ENCODE results near the gene E4F1.

E4F1 gene

DNA sequence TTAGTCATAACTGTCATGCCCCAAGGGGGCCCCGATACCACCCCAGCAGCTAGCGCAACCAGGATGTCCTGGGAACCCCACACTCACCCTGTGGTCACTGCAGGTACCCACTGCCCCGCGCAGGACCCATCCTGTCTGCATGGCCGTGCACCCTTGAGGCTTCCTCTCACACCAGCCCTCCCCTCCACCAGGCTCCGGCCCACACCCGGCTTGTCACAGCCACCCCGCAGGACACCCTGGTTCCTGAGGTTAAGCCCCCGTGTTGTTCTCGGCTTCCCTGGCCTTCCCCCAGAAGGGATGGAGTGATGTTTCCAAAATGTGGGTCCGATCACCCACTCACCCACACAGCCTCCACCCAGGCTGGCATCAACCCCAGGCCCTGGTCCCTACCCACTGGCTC is 20.4 kb downstream of the E4F1 start:
- TF ChIP-seq, protein P1, sequence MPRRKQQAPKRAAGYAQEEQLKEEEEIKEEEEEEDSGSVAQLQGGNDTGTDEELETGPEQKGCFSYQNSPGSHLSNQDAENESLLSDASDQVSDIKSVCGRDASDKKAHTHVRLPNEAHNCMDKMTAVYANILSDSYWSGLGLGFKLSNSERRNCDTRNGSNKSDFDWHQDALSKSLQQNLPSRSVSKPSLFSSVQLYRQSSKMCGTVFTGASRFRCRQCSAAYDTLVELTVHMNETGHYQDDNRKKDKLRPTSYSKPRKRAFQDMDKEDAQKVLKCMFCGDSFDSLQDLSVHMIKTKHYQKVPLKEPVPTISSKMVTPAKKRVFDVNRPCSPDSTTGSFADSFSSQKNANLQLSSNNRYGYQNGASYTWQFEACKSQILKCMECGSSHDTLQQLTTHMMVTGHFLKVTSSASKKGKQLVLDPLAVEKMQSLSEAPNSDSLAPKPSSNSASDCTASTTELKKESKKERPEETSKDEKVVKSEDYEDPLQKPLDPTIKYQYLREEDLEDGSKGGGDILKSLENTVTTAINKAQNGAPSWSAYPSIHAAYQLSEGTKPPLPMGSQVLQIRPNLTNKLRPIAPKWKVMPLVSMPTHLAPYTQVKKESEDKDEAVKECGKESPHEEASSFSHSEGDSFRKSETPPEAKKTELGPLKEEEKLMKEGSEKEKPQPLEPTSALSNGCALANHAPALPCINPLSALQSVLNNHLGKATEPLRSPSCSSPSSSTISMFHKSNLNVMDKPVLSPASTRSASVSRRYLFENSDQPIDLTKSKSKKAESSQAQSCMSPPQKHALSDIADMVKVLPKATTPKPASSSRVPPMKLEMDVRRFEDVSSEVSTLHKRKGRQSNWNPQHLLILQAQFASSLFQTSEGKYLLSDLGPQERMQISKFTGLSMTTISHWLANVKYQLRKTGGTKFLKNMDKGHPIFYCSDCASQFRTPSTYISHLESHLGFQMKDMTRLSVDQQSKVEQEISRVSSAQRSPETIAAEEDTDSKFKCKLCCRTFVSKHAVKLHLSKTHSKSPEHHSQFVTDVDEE (CRISPR knock-in tag; IDR thresholded peaks at IDR 0.05), result no peak
- TF ChIP-seq ZNF565 (CRISPR knock-in tag; conservative IDR thresholded peaks at IDR 0.05; ENCODE audit: low read depth) (no peak), CSDC2 (CRISPR knock-in tag; IDR thresholded peaks at IDR 0.05) (no peak), BACH2 (CRISPR knock-in tag; IDR thresholded peaks at IDR 0.05; ENCODE audit: borderline replicate concordance) (no peak), ZFP30 (CRISPR knock-in tag; IDR thresholded peaks at IDR 0.05) (no peak), ZC3H10 (CRISPR knock-in tag; IDR thresholded peaks at IDR 0.05) (no peak), ZNF8 (CRISPR knock-in tag; IDR thresholded peaks at IDR 0.05) (no peak), TCF4 (CRISPR knock-in tag; IDR thresholded peaks at IDR 0.05; ENCODE audit: borderline replicate concordance) (no peak), ESRRG (CRISPR knock-in tag; IDR thresholded peaks at IDR 0.05) (no peak), OSR1 (CRISPR knock-in tag; IDR thresholded peaks at IDR 0.05) (no peak), RARB (CRISPR knock-in tag; IDR thresholded peaks at IDR 0.05) (no peak), ISL1 (CRISPR knock-in tag; IDR thresholded peaks at IDR 0.05) (no peak), PPARA (CRISPR knock-in tag; IDR thresholded peaks at IDR 0.05; ENCODE audit: borderline replicate concordance) (no peak), TOX (CRISPR knock-in tag; IDR thresholded peaks at IDR 0.05; ENCODE audit: borderline replicate concordance) (no peak), CSRNP3 (CRISPR knock-in tag; IDR thresholded peaks at IDR 0.05) (no peak), ARNTL (CRISPR knock-in tag; IDR thresholded peaks at IDR 0.05; ENCODE audit: borderline replicate concordance, low read depth) (no peak), GLIS3 (CRISPR knock-in tag; IDR thresholded peaks at IDR 0.05) (no peak), SNAI2 (CRISPR knock-in tag; IDR thresholded peaks at IDR 0.05) (no peak), ZNF70 (CRISPR knock-in tag; IDR thresholded peaks at IDR 0.05) (no peak)
- TF ChIP-seq, protein P2, sequence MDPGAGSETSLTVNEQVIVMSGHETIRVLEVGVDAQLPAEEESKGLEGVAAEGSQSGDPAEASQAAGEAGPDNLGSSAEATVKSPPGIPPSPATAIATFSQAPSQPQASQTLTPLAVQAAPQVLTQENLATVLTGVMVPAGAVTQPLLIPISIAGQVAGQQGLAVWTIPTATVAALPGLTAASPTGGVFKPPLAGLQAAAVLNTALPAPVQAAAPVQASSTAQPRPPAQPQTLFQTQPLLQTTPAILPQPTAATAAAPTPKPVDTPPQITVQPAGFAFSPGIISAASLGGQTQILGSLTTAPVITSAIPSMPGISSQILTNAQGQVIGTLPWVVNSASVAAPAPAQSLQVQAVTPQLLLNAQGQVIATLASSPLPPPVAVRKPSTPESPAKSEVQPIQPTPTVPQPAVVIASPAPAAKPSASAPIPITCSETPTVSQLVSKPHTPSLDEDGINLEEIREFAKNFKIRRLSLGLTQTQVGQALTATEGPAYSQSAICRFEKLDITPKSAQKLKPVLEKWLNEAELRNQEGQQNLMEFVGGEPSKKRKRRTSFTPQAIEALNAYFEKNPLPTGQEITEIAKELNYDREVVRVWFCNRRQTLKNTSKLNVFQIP (CRISPR knock-in tag; IDR thresholded peaks at IDR 0.05; ENCODE audit: borderline replicate concordance, low read depth), result no peak
- no peak for ATAC-seq

DNA sequence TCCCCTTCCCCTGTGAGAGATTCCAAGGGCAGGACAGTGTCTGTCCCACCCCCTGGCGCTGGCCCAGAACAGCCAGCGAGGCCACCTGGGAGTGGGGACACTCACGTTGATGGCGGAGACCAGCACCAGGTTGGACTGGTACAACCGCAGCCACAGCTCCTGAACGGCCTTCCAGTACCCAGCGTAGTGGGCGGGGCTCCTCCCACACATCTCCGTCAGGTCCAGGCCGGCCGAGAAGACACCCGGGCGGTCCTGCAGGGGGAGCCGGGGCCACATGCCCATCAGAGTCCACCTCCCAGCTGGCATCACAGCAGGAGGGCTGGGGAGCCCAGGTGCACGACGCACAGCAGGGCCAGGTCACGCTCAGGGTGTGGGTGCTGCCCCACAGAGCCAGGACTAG is 20.9 kb downstream of the E4F1 start:
- ATAC-seq, result peak; percentile 22
- TF ChIP-seq ZNF8 (CRISPR knock-in tag; IDR thresholded peaks at IDR 0.05) (no peak), ARNTL (CRISPR knock-in tag; IDR thresholded peaks at IDR 0.05; ENCODE audit: borderline replicate concordance, low read depth) (no peak), ZNF70 (CRISPR knock-in tag; IDR thresholded peaks at IDR 0.05) (no peak), RARB (CRISPR knock-in tag; IDR thresholded peaks at IDR 0.05) (no peak), ZC3H10 (CRISPR knock-in tag; IDR thresholded peaks at IDR 0.05) (no peak), ISL1 (CRISPR knock-in tag; IDR thresholded peaks at IDR 0.05) (no peak), ESRRG (CRISPR knock-in tag; IDR thresholded peaks at IDR 0.05) (no peak), SNAI2 (CRISPR knock-in tag; IDR thresholded peaks at IDR 0.05) (no peak)
- TF ChIP-seq, protein P2 (CRISPR knock-in tag; IDR thresholded peaks at IDR 0.05; ENCODE audit: borderline replicate concordance, low read depth), result no peak
- TF ChIP-seq, protein P1 (CRISPR knock-in tag; IDR thresholded peaks at IDR 0.05), result no peak
